ENCODE results near the gene BOD1L1.

DNA sequence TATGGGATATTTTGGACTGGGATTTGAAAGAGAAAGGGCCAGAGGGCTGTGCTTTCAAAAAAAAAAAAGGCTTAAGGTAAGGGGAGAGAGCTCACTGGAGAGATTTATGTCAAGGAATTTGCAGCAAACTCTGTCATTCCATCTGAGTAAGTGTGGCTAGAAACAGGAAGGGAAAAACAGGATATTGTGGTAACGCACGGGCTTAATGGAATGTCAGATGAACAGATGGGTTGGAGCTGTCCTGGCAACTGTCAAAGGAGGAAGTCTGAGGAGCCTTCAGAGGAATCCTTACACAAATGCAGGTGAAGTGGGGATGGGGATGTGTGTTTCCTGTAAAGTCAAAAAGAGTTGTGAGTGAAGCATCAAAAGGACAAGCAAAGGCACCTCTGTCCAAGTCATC, 68.1 kb downstream of the BOD1L1 start:
- TF ChIP-seq, protein P1, sequence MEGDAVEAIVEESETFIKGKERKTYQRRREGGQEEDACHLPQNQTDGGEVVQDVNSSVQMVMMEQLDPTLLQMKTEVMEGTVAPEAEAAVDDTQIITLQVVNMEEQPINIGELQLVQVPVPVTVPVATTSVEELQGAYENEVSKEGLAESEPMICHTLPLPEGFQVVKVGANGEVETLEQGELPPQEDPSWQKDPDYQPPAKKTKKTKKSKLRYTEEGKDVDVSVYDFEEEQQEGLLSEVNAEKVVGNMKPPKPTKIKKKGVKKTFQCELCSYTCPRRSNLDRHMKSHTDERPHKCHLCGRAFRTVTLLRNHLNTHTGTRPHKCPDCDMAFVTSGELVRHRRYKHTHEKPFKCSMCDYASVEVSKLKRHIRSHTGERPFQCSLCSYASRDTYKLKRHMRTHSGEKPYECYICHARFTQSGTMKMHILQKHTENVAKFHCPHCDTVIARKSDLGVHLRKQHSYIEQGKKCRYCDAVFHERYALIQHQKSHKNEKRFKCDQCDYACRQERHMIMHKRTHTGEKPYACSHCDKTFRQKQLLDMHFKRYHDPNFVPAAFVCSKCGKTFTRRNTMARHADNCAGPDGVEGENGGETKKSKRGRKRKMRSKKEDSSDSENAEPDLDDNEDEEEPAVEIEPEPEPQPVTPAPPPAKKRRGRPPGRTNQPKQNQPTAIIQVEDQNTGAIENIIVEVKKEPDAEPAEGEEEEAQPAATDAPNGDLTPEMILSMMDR (IDR thresholded peaks at IDR 0.05): no peak
- no peak for TF ChIP-seq POLR2A (IDR thresholded peaks at IDR 0.05)
